HG03571 (cell line): Measurements from ENCODE around the gene DAP3.

ENCODE experiments used
- ATAC-seq: cut with Tn5 transposase; IDR thresholded peaks from one replicate; pipeline ENCODE4 v1.9.1; 2021; ENCODE audit not compliant: unreplicated experiment

The DAP3 gene

DNA sequence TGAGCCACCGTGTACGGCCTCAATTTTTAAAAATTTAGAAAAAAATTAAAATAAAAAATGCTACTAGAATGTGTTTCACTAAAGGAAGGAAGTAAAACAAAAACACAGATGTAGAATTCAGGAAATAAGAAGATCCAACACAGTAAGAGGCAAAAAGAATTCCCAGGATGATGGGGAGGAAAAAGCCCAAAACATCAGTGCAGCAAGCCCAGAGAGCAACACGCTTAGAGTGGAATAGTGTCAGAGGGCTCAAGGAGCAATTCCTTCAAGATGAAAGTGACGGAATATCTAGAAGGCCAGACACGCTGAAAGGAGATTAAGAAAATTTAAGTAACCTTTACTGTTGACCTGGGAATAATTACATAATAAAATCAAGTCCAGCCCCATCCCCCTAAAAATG lies 80.4 kb downstream of the DAP3 start:
- ATAC-seq: no peak

DNA sequence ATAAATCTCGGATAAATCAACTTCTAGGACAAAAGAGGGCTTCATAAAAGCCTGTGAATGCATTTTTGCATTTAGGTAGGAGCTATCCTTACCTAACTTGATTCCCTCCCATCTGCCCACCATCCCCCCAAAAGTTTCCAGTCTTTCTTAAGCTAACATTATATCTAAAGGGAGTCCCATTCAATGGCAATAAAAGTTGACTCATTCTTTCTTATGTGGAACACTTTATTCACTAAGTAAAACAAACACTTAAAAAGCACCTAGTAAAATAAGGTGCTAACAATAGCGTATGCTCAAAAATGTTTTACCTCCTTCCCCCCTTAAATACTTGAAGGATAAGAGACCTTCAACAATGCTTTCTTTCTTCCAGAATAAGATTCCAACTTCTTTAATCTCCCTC lies 84.3 kb downstream of the DAP3 start:
- ATAC-seq: no peak

DNA sequence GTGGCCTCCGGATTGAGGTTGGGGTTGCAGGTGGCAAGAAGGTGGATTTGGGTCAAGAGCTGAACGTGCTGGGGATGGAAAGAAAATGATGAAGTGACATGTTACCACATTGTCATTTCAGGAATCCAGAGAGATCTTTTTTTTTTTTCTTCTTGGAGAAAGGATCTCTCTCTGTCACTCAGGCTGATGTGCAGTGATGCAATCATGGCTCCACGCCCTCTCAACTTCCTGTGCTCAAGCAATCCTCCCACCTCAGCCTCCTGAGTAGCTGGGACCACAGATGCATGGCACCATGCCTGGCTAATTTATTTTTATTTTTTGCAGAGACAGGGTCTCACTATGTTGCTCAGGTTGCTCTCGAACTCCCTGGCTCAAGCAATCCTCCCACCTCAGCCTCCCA lies 87.5 kb downstream of the DAP3 start:
- no peak for ATAC-seq

DNA sequence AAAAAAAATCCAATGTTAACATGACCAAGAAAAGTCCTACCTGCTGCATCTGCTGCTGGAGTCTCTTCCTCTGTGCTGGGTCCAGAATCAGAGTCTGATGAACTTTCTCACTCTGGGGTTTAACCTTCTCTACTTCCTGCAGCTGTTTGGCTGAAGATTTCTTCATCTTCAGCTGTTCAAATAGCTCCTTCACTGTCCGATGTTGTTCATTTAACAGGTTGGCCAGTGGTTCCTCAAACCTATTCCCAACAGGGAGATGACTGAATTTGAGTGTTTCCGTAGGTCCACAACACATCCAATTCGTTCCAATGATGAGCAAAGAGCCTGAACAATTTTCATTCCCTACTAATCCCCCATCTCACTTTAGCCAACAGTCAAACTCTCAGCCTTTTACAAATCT lies 88.7 kb downstream of the DAP3 start:
- ATAC-seq: no peak
